Activated T-cell treated with anti-CD3 and anti-CD28 coated beads, Interleukin-2, amount 50 U/mL, for 24 hours (primary cell): ENCODE measurements around the gene CACNG7.
"Not testable (repeated sequence)": the region's sequence is repeated elsewhere in the genome, so short reads cannot be mapped to it uniquely, and the experiment has no call there.

Experiments
- DNase-seq: peaks from one replicate; pipeline ENCODE4 v3.0.0-alpha.2; 2020
- H3K27ac Mint-ChIP-seq: 2 replicates; pipeline ENCODE4 v1.8.0; 2020; ENCODE audit warnings: mild to moderate bottlenecking, mixed read lengths
- H3K27me3 Mint-ChIP-seq: 2 replicates; pipeline ENCODE4 v1.8.0; 2020; ENCODE audit warnings: mixed read lengths
- H3K36me3 Mint-ChIP-seq: 2 replicates; pipeline ENCODE4 v1.8.0; 2020; ENCODE audit warnings: low read depth, mixed read lengths
- H3K4me1 Mint-ChIP-seq: 2 replicates; pipeline ENCODE4 v1.8.0; 2020; ENCODE audit warnings: low read depth, mixed read lengths
- H3K4me3 Mint-ChIP-seq: 2 replicates; pipeline ENCODE4 v1.8.0; 2020; ENCODE audit warnings: mild to moderate bottlenecking, moderate library complexity, mixed read lengths
- H3K9me3 Mint-ChIP-seq: 2 replicates; pipeline ENCODE4 v1.8.0; 2020; ENCODE audit warnings: mixed read lengths

The CACNG7 gene

GRCh38 chr19:53908935-53909415 is at the start of gene CACNG7:
CACNG7 (plus strand) TSS chr19:53909278; CDS start chr19:53912832, 3,554 bp downstream.
- Mint-ChIP-seq H3K36me3 (no peaks in the 10 kb centered on the region), H3K9me3 (no peaks in the 10 kb centered on the region), H3K4me1 (peaks cover 19% of the 10 kb centered on the region), H3K27me3 (peaks cover 89% of the 10 kb centered on the region), H3K4me3 (peak within 1 kb of the TSS; percentile 5), H3K27ac (no peak within 1 kb of the TSS)
- DNase-seq, result no peak

- Mint-ChIP-seq H3K27ac (no peak overlapping the region), H3K36me3 (peaks cover 6% of the 10 kb centered on the region), H3K27me3 (no peaks in the 10 kb centered on the region), H3K4me3 (no peak overlapping the region), H3K4me1 (peaks cover 27% of the 10 kb centered on the region), H3K9me3 (no peaks in the 10 kb centered on the region)
- DNase-seq, result no peak
Observed at GRCh38 chr19:53864308-53864836, 44.7 kb upstream of the CACNG7 start.

- Mint-ChIP-seq H3K27me3 (no peaks in the 10 kb centered on the region), H3K9me3 (no peaks in the 10 kb centered on the region), H3K27ac (peak overlapping the region; percentile 74), H3K4me1 (peaks cover 31% of the 10 kb centered on the region), H3K4me3 (peak overlapping the region; percentile 89), H3K36me3 (peaks cover 8% of the 10 kb centered on the region)
- DNase-seq, result no peak
Observed at GRCh38 chr19:53865523-53865917, 43.6 kb upstream of the CACNG7 start.

- Mint-ChIP-seq H3K9me3 (no peaks in the 10 kb centered on the region), H3K4me1 (peaks cover 36% of the 10 kb centered on the region), H3K36me3 (peaks cover 13% of the 10 kb centered on the region), H3K27me3 (no peaks in the 10 kb centered on the region), H3K27ac (peak overlapping the region; percentile 93), H3K4me3 (peak overlapping the region; percentile 89)
- peak; percentile 76 for DNase-seq
Observed at GRCh38 chr19:53865918-53866864, 42.9 kb upstream of the CACNG7 start.

- DNase-seq, result no peak
- Mint-ChIP-seq H3K4me3 (peak overlapping the region; percentile 89), H3K36me3 (peaks cover 18% of the 10 kb centered on the region), H3K4me1 (peaks cover 40% of the 10 kb centered on the region), H3K27ac (peak overlapping the region; percentile 93), H3K9me3 (no peaks in the 10 kb centered on the region), H3K27me3 (no peaks in the 10 kb centered on the region)
Observed at GRCh38 chr19:53866865-53867224, 42.2 kb upstream of the CACNG7 start.

- Mint-ChIP-seq H3K27ac (peak within 1 kb of the TSS; percentile 93), H3K36me3 (peaks cover 18% of the 10 kb centered on the region), H3K9me3 (no peaks in the 10 kb centered on the region), H3K4me3 (peak within 1 kb of the TSS; percentile 89), H3K27me3 (no peaks in the 10 kb centered on the region), H3K4me1 (peaks cover 40% of the 10 kb centered on the region)
- DNase-seq, result peak; percentile 99
Observed at GRCh38 chr19:53867225-53868090, 41.6 kb upstream of the CACNG7 start, which contains the start of gene MYADM. MYADM (plus strand) TSS chr19:53867883; CDS start chr19:53873530, 5,647 bp downstream.

GRCh38 chr19:53868091-53868891 is 40.8 kb upstream of the CACNG7 start:
- peak; percentile 60 for DNase-seq

GRCh38 chr19:53868892-53869804 is 39.9 kb upstream of the CACNG7 start:
- DNase-seq, result peak; percentile 85
- peak overlapping the region; percentile 80 for H3K4me3 Mint-ChIP-seq
- H3K9me3 Mint-ChIP-seq, result no peaks in the 10 kb centered on the region
- H3K27me3 Mint-ChIP-seq, result no peaks in the 10 kb centered on the region
- peaks cover 27% of the 10 kb centered on the region for H3K36me3 Mint-ChIP-seq
- peaks cover 54% of the 10 kb centered on the region for H3K4me1 Mint-ChIP-seq
- peak overlapping the region; percentile 89 for H3K27ac Mint-ChIP-seq

More at GRCh38 chr19:53868091-53868891, 40.8 kb upstream of the CACNG7 start:
- Mint-ChIP-seq H3K4me1 (peaks cover 45% of the 10 kb centered on the region), H3K27ac (peak overlapping the region; percentile 87), H3K36me3 (peaks cover 18% of the 10 kb centered on the region), H3K4me3 (peak overlapping the region; percentile 89), H3K27me3 (no peaks in the 10 kb centered on the region), H3K9me3 (no peaks in the 10 kb centered on the region)

GRCh38 chr19:53869805-53870484 is 39.1 kb upstream of the CACNG7 start:
- peaks cover 62% of the 10 kb centered on the region for H3K4me1 Mint-ChIP-seq
- H3K9me3 Mint-ChIP-seq, H3K27me3 Mint-ChIP-seq, DNase-seq: not testable (repeated sequence)
- peak overlapping the region; percentile 80 for H3K4me3 Mint-ChIP-seq
- peak overlapping the region; percentile 89 for H3K27ac Mint-ChIP-seq
- peaks cover 35% of the 10 kb centered on the region for H3K36me3 Mint-ChIP-seq

- peaks cover 35% of the 10 kb centered on the region for H3K36me3 Mint-ChIP-seq
- H3K27me3 Mint-ChIP-seq, result no peaks in the 10 kb centered on the region
- peak overlapping the region; percentile 52 for H3K27ac Mint-ChIP-seq
- H3K4me1 Mint-ChIP-seq, result peaks cover 62% of the 10 kb centered on the region
- no peak for DNase-seq
- no peaks in the 10 kb centered on the region for H3K9me3 Mint-ChIP-seq
- peak overlapping the region; percentile 67 for H3K4me3 Mint-ChIP-seq
Observed at GRCh38 chr19:53870485-53870844, 38.6 kb upstream of the CACNG7 start.

GRCh38 chr19:53871454-53871853 is 37.6 kb upstream of the CACNG7 start:
- Mint-ChIP-seq H3K36me3 (peaks cover 40% of the 10 kb centered on the region), H3K4me3 (peak overlapping the region; percentile 40), H3K9me3 (no peaks in the 10 kb centered on the region), H3K27me3 (no peaks in the 10 kb centered on the region), H3K27ac (peak overlapping the region; percentile 30), H3K4me1 (peaks cover 61% of the 10 kb centered on the region)
- DNase-seq, result no peak

GRCh38 chr19:53872762-53873161 is 36.3 kb upstream of the CACNG7 start:
- Mint-ChIP-seq H3K36me3 (peaks cover 43% of the 10 kb centered on the region), H3K27me3 (no peaks in the 10 kb centered on the region), H3K27ac (peak overlapping the region; percentile 61), H3K9me3 (no peaks in the 10 kb centered on the region), H3K4me1 (peaks cover 63% of the 10 kb centered on the region), H3K4me3 (no peak overlapping the region)
- DNase-seq, result no peak
